ENCODE measurements around the gene NPBWR2. TPM values are rescaled to one million over a fixed set of nuclear protein-coding genes. Genes with fewer than 3 reads are reported as not detected.
A peak's percentile ranks its signal among the peaks of the same experiment; 100 is the strongest.

The NPBWR2 gene
- total RNA-seq, 1 donor from 2014 or later: not detected

DNA sequence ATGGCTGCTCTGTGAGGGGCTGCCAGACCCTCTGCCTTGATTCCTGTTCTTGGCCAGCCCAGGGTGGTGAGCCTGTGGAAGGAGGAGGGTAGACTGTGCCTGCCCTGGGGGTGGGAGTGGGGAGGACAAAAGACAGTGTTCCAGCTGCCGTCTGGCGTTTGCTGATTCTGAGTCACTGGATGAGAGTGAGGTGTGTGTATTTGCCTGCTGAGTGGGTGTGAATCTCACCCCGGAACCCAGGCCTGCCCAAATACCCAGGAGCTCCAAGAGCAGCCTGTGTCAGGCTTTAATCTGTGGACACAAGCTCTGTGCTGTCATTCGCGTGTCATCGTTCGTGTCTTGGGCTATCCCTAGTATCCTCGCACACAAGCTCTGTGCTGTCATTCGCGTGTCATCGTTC lies 20.6 kb downstream of the NPBWR2 start:
- no peak overlapping the region for H3K4me3 Mint-ChIP-seq (ENCODE audit: low read depth)

DNA sequence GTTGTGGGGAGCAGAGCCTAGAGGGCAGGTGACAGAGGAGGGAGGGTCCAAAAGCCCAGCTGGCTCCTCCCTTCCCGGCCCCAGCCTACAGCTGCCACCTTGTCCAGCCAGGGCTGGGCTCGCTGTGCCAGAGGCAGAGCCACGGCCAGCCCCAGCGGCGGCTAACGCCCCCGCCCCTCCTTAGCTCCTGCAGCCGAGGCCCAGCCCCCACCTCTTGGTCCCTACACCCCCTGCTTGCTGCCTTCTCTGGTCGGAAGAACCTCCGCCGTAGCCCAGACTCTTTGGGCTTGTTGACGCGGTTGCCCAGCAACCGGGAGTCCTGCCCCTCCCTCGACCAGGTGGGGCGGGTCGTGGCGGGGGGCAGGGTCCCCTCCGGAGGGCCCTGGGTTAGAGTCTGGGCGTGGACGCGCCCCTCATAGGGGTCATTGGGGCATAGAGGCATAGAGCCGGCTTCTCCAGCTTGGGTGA lies 22.6 kb downstream of the NPBWR2 start:
- no peak for DNase-seq (ENCODE audit: low spot score, unreplicated experiment)
- Mint-ChIP-seq H3K4me3 (ENCODE audit: low read depth) (peak overlapping the region; percentile 74), H3K36me3 (ENCODE audit: insufficient read depth) (no peaks in the 10 kb centered on the region), H3K9me3 (ENCODE audit: low read depth) (no peaks in the 10 kb centered on the region), H3K27me3 (peaks cover 68% of the 10 kb centered on the region), H3K27ac (no peak overlapping the region), H3K4me1 (ENCODE audit: low read depth) (peaks cover 6% of the 10 kb centered on the region)
- no peak for TF ChIP-seq CTCF (IDR thresholded peaks at IDR 0.05; ENCODE audit: unreplicated experiment)

More for the DNA sequence above, 20.6 kb downstream of the NPBWR2 start:
- Mint-ChIP-seq H3K36me3 (ENCODE audit: insufficient read depth) (no peaks in the 10 kb centered on the region), H3K27me3 (peaks cover 65% of the 10 kb centered on the region), H3K9me3 (ENCODE audit: low read depth) (no peaks in the 10 kb centered on the region), H3K4me1 (ENCODE audit: low read depth) (peaks cover 2% of the 10 kb centered on the region), H3K27ac (no peak overlapping the region)
- TF ChIP-seq CTCF (IDR thresholded peaks at IDR 0.05; ENCODE audit: unreplicated experiment): no peak
- DNase-seq (ENCODE audit: low spot score, unreplicated experiment): no peak

GRCh38 chr20:64083804-64084684 lies 23.3 kb downstream of the NPBWR2 start, which contains the start of gene LKAAEAR1:
Gene LKAAEAR1 (minus strand): TSS chr20:64084398. CDS start chr20:64084219, 179 bp downstream.
- H3K36me3 Mint-ChIP-seq (ENCODE audit: insufficient read depth): no peaks in the 10 kb centered on the region
- no peak within 1 kb of the TSS for H3K27ac Mint-ChIP-seq
- TF ChIP-seq CTCF (IDR thresholded peaks at IDR 0.05; ENCODE audit: unreplicated experiment): no peak
- DNase-seq (ENCODE audit: low spot score, unreplicated experiment): no peak
- peaks cover 7% of the 10 kb centered on the region for H3K4me1 Mint-ChIP-seq (ENCODE audit: low read depth)
- peak within 1 kb of the TSS; percentile 74 for H3K4me3 Mint-ChIP-seq (ENCODE audit: low read depth)
- no peaks in the 10 kb centered on the region for H3K9me3 Mint-ChIP-seq (ENCODE audit: low read depth)
- H3K27me3 Mint-ChIP-seq: peaks cover 64% of the 10 kb centered on the region

- Mint-ChIP-seq H3K27ac (no peak overlapping the region), H3K9me3 (ENCODE audit: low read depth) (no peaks in the 10 kb centered on the region), H3K4me1 (ENCODE audit: low read depth) (peaks cover 8% of the 10 kb centered on the region), H3K27me3 (peaks cover 58% of the 10 kb centered on the region), H3K4me3 (ENCODE audit: low read depth) (peak overlapping the region; percentile 35), H3K36me3 (ENCODE audit: insufficient read depth) (no peaks in the 10 kb centered on the region)
- peak; percentile 68 for TF ChIP-seq CTCF (IDR thresholded peaks at IDR 0.05; ENCODE audit: unreplicated experiment)
- peak; percentile 75 for DNase-seq (ENCODE audit: low spot score, unreplicated experiment)
These were observed 24.0 kb downstream of the NPBWR2 start for GRCh38 chr20:64083378-64083803.

- no peak for TF ChIP-seq CTCF (IDR thresholded peaks at IDR 0.05; ENCODE audit: unreplicated experiment)
- Mint-ChIP-seq H3K27ac (no peak overlapping the region), H3K27me3 (peaks cover 54% of the 10 kb centered on the region), H3K4me3 (ENCODE audit: low read depth) (peak overlapping the region; percentile 35), H3K36me3 (ENCODE audit: insufficient read depth) (no peaks in the 10 kb centered on the region), H3K4me1 (ENCODE audit: low read depth) (peaks cover 8% of the 10 kb centered on the region), H3K9me3 (ENCODE audit: low read depth) (no peaks in the 10 kb centered on the region)
- DNase-seq (ENCODE audit: low spot score, unreplicated experiment): no peak
These were observed 24.5 kb downstream of the NPBWR2 start for GRCh38 chr20:64082820-64083377.

Data from progenitor cell of endocrine pancreas (in vitro differentiated cells).